Progenitor cell of endocrine pancreas (in vitro differentiated cells): ENCODE results near the gene SP5. TPM values are rescaled to one million over a fixed set of nuclear protein-coding genes. Genes with fewer than 3 reads are reported as not detected.

Source experiments
- DNase-seq: peaks from one replicate; pipeline ENCODE4 v3.0.0; 2021; ENCODE audit warnings: low spot score; ENCODE audit not compliant: unreplicated experiment
- H3K27ac Mint-ChIP-seq: 2 replicates; pipeline ENCODE4 v1.8.0; 2021; ENCODE audit warnings: mild to moderate bottlenecking, moderate library complexity, mixed read lengths
- H3K27me3 Mint-ChIP-seq: 2 replicates; pipeline ENCODE4 v1.8.0; 2021; ENCODE audit warnings: mixed read lengths
- H3K36me3 Mint-ChIP-seq: 2 replicates; pipeline ENCODE4 v1.8.0; 2022; ENCODE audit warnings: mixed read lengths; ENCODE audit not compliant: insufficient read depth
- H3K4me1 Mint-ChIP-seq: 2 replicates; pipeline ENCODE4 v1.8.0; 2021; ENCODE audit warnings: low read depth, mixed read lengths
- H3K4me3 Mint-ChIP-seq: 2 replicates; pipeline ENCODE4 v1.8.0; 2021; ENCODE audit warnings: low read depth, mild to moderate bottlenecking, moderate library complexity, mixed read lengths
- H3K9me3 Mint-ChIP-seq: 2 replicates; pipeline ENCODE4 v1.8.0; 2021; ENCODE audit warnings: low read depth, mixed read lengths
- CTCF ChIP-seq: fragments of 200-600 bp; sonication (generic); IDR thresholded peaks from one replicate; pipeline ENCODE4 v1.5.0; 2021; ENCODE audit warnings: antibody characterized with exemption, mild to moderate bottlenecking; ENCODE audit not compliant: unreplicated experiment
- total RNA-seq: library from RNA; stranded (reverse); gene quantifications from 2 replicates; pipeline ENCODE4 v1.2.1, GENCODE V29; 2021

Gene SP5
- total RNA-seq, 1 donor from 2014 or later = 0.60 TPM

GRCh38 chr2:170689481-170689880 is 25.7 kb upstream of the SP5 start:
- Mint-ChIP-seq H3K4me3 (no peak overlapping the region), H3K9me3 (no peaks in the 10 kb centered on the region), H3K27me3 (peaks cover 14% of the 10 kb centered on the region), H3K36me3 (no peaks in the 10 kb centered on the region), H3K4me1 (no peaks in the 10 kb centered on the region), H3K27ac (no peak overlapping the region)
- TF ChIP-seq CTCF = no peak
- DNase-seq = no peak

GRCh38 chr2:170690640-170691039 is 24.5 kb upstream of the SP5 start:
- no peak overlapping the region for H3K4me3 Mint-ChIP-seq
- H3K4me1 Mint-ChIP-seq = peaks cover 7% of the 10 kb centered on the region
- no peaks in the 10 kb centered on the region for H3K36me3 Mint-ChIP-seq
- no peak overlapping the region for H3K27ac Mint-ChIP-seq
- peaks cover 17% of the 10 kb centered on the region for H3K27me3 Mint-ChIP-seq
- no peak for DNase-seq
- H3K9me3 Mint-ChIP-seq = no peaks in the 10 kb centered on the region
- no peak for TF ChIP-seq CTCF

GRCh38 chr2:170694316-170694715 is 20.8 kb upstream of the SP5 start:
- Mint-ChIP-seq H3K9me3 (no peaks in the 10 kb centered on the region), H3K4me3 (no peak overlapping the region), H3K27me3 (peaks cover 17% of the 10 kb centered on the region), H3K36me3 (no peaks in the 10 kb centered on the region), H3K27ac (no peak overlapping the region), H3K4me1 (peaks cover 21% of the 10 kb centered on the region)
- no peak for DNase-seq
- TF ChIP-seq CTCF = no peak

- H3K27me3 Mint-ChIP-seq = peaks cover 14% of the 10 kb centered on the region
- H3K4me3 Mint-ChIP-seq = no peak overlapping the region
- H3K36me3 Mint-ChIP-seq = no peaks in the 10 kb centered on the region
- no peak for TF ChIP-seq CTCF
- DNase-seq = no peak
- H3K9me3 Mint-ChIP-seq = no peaks in the 10 kb centered on the region
- H3K4me1 Mint-ChIP-seq = peaks cover 21% of the 10 kb centered on the region
- peak overlapping the region; percentile 17 for H3K27ac Mint-ChIP-seq
Measured at GRCh38 chr2:170695521-170696410, 19.4 kb upstream of the SP5 start.

- no peak for DNase-seq
- H3K27ac Mint-ChIP-seq = no peak overlapping the region
- H3K4me1 Mint-ChIP-seq = peaks cover 21% of the 10 kb centered on the region
- no peak overlapping the region for H3K4me3 Mint-ChIP-seq
- H3K9me3 Mint-ChIP-seq = no peaks in the 10 kb centered on the region
- no peaks in the 10 kb centered on the region for H3K36me3 Mint-ChIP-seq
- no peak for TF ChIP-seq CTCF
- H3K27me3 Mint-ChIP-seq = peaks cover 11% of the 10 kb centered on the region
Measured at GRCh38 chr2:170696948-170697347, 18.2 kb upstream of the SP5 start.
